Mucosa of descending colon (tissue), 3 donors: Measurements from ENCODE around the gene RPS6KA5. TPM values are rescaled to one million over a fixed set of nuclear protein-coding genes. Genes with fewer than 3 reads are reported as not detected.
"Not testable (repeated sequence)": the region's sequence is repeated elsewhere in the genome, so short reads cannot be mapped to it uniquely, and the experiment has no call there.

Experiments
- ATAC-seq: fragments of 200-7000 bp; cut with Tn5 transposase; one replicate; pipeline ENCODE4 v1.9.1; 2020; ENCODE audit warnings: mild to moderate bottlenecking, moderate library complexity
- DNase-seq, 3 donors: peaks; one replicate each; pipeline ENCODE4 v3.0.0-alpha.2; 2020
- H3K36me3 ChIP-seq: fragments of 200-600 bp; one replicate; pipeline ENCODE4 v1.8.0; 2021; ENCODE audit warnings: low read depth, mild to moderate bottlenecking
- H3K4me1 ChIP-seq: fragments of 200-600 bp; one replicate; pipeline ENCODE4 v1.8.0; 2021; ENCODE audit warnings: low read depth, mild to moderate bottlenecking
- H3K4me3 ChIP-seq: fragments of 200-600 bp; one replicate; pipeline ENCODE4 v1.8.0; 2021; ENCODE audit warnings: mild to moderate bottlenecking
- H3K9me3 ChIP-seq: fragments of 200-600 bp; one replicate; pipeline ENCODE4 v1.8.0; 2021; ENCODE audit warnings: mild to moderate bottlenecking
- intact Hi-C, 2 donors: fragments of 100-400 bp; cut with DNase I in 1 of 2; cut with micrococcal nuclease in 1 of 2; formaldehyde crosslinking; loops; one replicate each; pipeline versions ENCODE4 v1.11.0 to v1.11.1; 2022; cut with DNase I, micrococcal nuclease
- total RNA-seq, 3 donors: library from RNA; stranded (reverse); fragmentation: NEBNext Ultra II Directional in 2 of 3; extraction: Animal tissue kit (Norgen Biotek cat#: 25700) in 2 of 3; gene quantifications; one replicate each; pipeline versions ENCODE4 v1.2.1 to v1.2.4, GENCODE V29; 2021 to 2023
- TF ChIP-seq, protein P1 (sequence below): fragments of 200-600 bp; IDR thresholded peaks from one replicate; pipeline ENCODE4 v1.8.0; 2022; ENCODE audit warnings: antibody characterized with exemption, mild to moderate bottlenecking
- donor health status: DM: no; HTN: no; CAD: no; lungs with moderate emphysema.
- donor health status: DM: no; HTN: no; CAD: no.
- donor health status: DM: no; HTN: yes; CAD: no.

Gene RPS6KA5
- total RNA-seq, 3 donors from 2014 or later = 25.0 to 41.5 (median 27.2) TPM

DNA sequence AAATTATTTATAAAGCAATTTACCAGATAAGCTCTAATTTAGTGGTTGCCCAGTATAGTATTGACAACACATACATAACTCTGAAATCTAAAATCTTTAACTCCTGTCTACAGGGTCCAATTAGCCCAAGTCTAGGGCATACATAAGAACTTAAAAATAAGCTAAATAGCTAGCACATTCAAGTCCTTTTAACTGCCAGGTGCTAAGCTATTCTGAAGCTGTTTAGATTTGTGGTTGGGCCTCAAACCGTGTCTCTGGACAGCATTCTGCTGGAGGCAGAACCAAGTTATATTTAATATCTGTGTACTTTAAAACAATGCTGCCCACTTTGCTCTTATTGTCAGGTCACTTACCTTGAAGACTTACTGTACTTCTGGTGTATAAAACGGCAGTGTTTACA lies 19.0 kb downstream of the RPS6KA5 start:
- peak; percentile 34 for ATAC-seq
- DNase-seq = no peak
- no peaks in the 10 kb centered on the region for H3K9me3 ChIP-seq
- TF ChIP-seq, protein P1, sequence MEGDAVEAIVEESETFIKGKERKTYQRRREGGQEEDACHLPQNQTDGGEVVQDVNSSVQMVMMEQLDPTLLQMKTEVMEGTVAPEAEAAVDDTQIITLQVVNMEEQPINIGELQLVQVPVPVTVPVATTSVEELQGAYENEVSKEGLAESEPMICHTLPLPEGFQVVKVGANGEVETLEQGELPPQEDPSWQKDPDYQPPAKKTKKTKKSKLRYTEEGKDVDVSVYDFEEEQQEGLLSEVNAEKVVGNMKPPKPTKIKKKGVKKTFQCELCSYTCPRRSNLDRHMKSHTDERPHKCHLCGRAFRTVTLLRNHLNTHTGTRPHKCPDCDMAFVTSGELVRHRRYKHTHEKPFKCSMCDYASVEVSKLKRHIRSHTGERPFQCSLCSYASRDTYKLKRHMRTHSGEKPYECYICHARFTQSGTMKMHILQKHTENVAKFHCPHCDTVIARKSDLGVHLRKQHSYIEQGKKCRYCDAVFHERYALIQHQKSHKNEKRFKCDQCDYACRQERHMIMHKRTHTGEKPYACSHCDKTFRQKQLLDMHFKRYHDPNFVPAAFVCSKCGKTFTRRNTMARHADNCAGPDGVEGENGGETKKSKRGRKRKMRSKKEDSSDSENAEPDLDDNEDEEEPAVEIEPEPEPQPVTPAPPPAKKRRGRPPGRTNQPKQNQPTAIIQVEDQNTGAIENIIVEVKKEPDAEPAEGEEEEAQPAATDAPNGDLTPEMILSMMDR = no peak
- no peak overlapping the region for H3K4me3 ChIP-seq
- no peaks in the 10 kb centered on the region for H3K36me3 ChIP-seq
- H3K4me1 ChIP-seq = peaks cover 10% of the 10 kb centered on the region
- intact Hi-C loops = no loop called here

DNA sequence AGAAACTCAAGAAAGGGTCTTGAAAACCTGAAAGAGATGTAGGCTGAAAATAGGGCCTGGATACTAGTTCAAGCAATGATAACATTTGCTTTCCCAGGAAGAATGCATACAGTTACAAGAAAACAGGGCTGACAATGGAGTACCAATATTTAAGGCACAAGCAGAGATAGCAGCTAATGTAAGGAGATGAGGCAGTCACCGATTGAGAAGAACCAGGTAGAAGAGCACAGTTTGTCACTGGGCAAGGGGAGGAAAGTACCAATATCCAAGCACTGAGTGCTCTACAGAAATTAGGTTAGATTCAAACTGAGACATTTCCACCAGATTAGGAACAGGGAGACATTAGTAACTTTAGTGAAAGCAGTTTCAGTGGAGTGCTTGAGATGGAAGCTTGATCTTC lies 19.9 kb downstream of the RPS6KA5 start:
- ATAC-seq (no peak), DNase-seq (no peak)
- intact Hi-C loops = no loop called here
- Histone ChIP-seq H3K9me3 (no peaks in the 10 kb centered on the region), H3K4me3 (no peak overlapping the region), H3K36me3 (no peaks in the 10 kb centered on the region), H3K4me1 (peaks cover 10% of the 10 kb centered on the region)
- TF ChIP-seq, protein P1 = no peak

DNA sequence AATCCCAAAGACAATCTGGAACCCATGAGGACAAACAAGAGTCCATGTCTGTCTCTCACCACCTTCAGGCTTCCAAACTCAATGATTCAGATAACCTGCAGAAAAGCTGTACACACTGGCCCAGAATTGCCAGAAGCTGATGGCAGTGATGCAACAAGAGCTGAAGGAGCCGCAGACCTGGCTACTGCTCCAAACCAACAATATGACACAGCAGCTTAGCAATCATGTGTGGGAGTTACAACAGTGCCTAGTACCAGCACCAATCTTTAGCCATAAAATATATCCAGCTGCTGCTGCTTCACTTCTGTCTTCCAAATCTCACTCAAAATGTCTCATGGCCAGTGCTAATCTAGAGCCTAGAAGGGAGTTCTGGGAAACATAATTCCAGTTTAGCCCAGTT lies 22.0 kb downstream of the RPS6KA5 start:
- no peak for DNase-seq
- Histone ChIP-seq H3K4me3 (no peak overlapping the region), H3K36me3 (no peaks in the 10 kb centered on the region), H3K4me1 (peaks cover 10% of the 10 kb centered on the region), H3K9me3 (no peaks in the 10 kb centered on the region)
- intact Hi-C loops = no loop called here
- TF ChIP-seq, protein P1 = no peak
- ATAC-seq = peak; percentile 17

DNA sequence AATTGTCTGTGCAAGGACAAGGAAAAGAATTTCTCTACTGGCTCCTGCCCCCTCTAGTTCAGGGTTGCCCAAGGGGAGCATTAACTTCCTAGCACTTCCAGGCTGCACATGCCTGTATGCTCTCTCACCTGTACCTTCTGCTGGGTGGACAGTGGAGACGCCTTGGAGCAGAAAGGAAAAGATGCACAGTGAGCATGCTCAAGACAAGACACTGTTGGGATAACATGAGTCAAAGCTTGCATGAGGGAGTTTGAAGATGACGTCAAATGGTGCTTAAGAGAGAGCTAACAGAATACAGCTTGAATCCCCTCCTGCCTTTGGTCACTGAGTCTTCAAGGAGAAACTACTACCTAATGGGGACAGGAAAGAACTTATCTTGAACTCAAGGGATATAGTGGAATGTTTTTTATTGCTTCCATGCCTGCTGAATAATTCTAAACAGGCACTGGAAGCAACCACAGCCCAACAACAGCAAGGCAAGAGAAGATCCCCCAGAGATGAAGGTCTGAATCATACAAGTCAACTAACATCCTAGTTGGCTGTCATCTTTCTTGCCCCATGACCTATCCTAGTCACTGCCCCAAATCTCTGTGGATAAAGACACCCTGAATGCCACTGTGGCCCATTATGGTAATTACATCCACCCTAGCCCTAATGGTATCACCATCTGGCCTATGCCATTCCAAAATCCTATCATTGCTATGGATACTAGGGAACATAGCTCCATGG lies 23.5 kb downstream of the RPS6KA5 start:
- no peak for ATAC-seq
- no peak overlapping the region for H3K4me3 ChIP-seq
- H3K4me1 ChIP-seq = peaks cover 7% of the 10 kb centered on the region
- TF ChIP-seq, protein P1 = no peak
- no peaks in the 10 kb centered on the region for H3K9me3 ChIP-seq
- no peak for DNase-seq
- intact Hi-C loops = no loop called here
- H3K36me3 ChIP-seq = no peaks in the 10 kb centered on the region

DNA sequence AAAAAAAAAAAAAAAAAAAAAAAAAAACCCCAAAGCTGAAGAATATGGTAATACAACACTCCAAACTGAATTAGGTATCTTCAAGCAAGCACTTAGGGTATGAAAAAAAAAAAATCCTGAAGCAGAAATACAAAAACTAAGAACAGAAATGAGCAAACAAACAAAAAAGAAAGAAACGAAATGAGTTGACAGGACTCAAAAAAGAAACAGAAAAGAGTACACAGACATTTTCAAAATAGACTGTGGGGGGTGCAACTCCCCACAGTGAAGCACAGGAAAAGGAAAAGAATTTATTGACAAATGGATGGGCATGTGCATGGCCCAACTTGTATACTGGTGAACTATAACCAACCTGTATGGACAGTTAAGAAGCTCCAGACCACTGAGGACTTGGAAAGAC lies 24.6 kb downstream of the RPS6KA5 start:
- H3K4me1 ChIP-seq = no peaks in the 10 kb centered on the region
- intact Hi-C loops = no loop called here
- DNase-seq = no peak
- TF ChIP-seq, protein P1 = no peak
- H3K36me3 ChIP-seq = no peaks in the 10 kb centered on the region
- H3K9me3 ChIP-seq = no peaks in the 10 kb centered on the region
- no peak for ATAC-seq
- no peak overlapping the region for H3K4me3 ChIP-seq

DNA sequence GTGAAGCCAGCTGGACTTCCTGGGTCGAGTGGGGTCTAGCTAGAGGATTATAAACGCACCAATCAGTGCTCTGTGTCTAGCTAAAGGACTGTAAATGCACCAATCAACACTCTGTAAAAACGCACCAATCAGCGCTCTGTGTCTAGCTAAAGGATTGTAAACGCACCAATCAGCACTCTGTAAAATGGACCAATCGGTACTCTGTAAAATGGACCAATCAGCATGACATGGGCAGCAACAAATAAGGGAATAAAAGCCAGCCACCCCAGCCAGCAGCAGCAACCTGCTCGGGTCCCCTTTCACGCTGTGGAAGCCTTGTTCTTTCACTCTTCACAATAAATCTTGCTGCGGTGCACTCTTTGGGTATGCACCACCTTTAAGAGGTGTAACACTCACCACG lies 26.1 kb downstream of the RPS6KA5 start:
- H3K4me1 ChIP-seq, H3K9me3 ChIP-seq, ATAC-seq, DNase-seq, intact Hi-C loops, H3K4me3 ChIP-seq, H3K36me3 ChIP-seq: not testable (repeated sequence)
